H1 (cell line): ENCODE data around the gene FKTN. TPM values are rescaled to one million over a fixed set of nuclear protein-coding genes. Genes with fewer than 3 reads are reported as not detected.

Source experiments
- CTCF ChIA-PET: fragments of 300-600 bp; sonication (Branson Sonifier 250); formaldehyde crosslinking; loops from one replicate; lab custom pipeline; 2021; ENCODE audit not compliant: partially characterized antibody; lab: Charles Lee
- POLR2A ChIA-PET: fragments of 300-600 bp; sonication (Branson Sonifier 250); formaldehyde crosslinking; loops from one replicate; lab custom pipeline; 2021; ENCODE audit warnings: inconsistent platforms; ENCODE audit not compliant: partially characterized antibody; lab: Charles Lee
- DNase-seq, 2 experiments: peaks; one replicate each; pipeline versions ENCODE4 v3.0.0 to v3.0.0-alpha.2; 2010 to 2022; ENCODE audit warnings: low spot score in 2 of 2, low read depth in 1 of 2, mixed read lengths in 1 of 2
- FAIRE-seq: peaks from 2 replicates; lab custom pipeline; 2011; peaks lifted over from hg19 to GRCh38; lab: Jason Lieb, UNC
- H2AFZ ChIP-seq: 2 replicates; pipeline ENCODE4 v1.8.1; 2012; ENCODE audit warnings: low read length, inconsistent platforms
- H2AK5ac ChIP-seq: 2 replicates; pipeline ENCODE4 v1.6.1; 2013; ENCODE audit warnings: low read depth, low read length
- H2BK120ac ChIP-seq: replicated peaks from 2 replicates; pipeline ENCODE3; 2013; ENCODE audit warnings: low read depth, low read length, inconsistent platforms
- H2BK12ac ChIP-seq: 2 replicates; pipeline ENCODE4 v1.6.1; 2013; ENCODE audit warnings: low read depth, low read length
- H2BK15ac ChIP-seq: 2 replicates; pipeline ENCODE4 v1.6.1; 2013; ENCODE audit warnings: low read length
- H2BK20ac ChIP-seq: 2 replicates; pipeline ENCODE4 v1.6.1; 2013; ENCODE audit warnings: low read length
- H2BK5ac ChIP-seq: 2 replicates; pipeline ENCODE4 v1.6.1; 2013; ENCODE audit warnings: low read depth, low read length
- H3K14ac ChIP-seq: 2 replicates; pipeline ENCODE4 v1.6.1; 2013; ENCODE audit warnings: inconsistent platforms; ENCODE audit not compliant: insufficient read length
- H3K18ac ChIP-seq: 2 replicates; pipeline ENCODE4 v1.6.1; 2013; ENCODE audit warnings: low read length; ENCODE audit errors: extremely low read depth
- H3K23ac ChIP-seq: 2 replicates; pipeline ENCODE4 v1.6.1; 2013; ENCODE audit warnings: inconsistent platforms; ENCODE audit not compliant: insufficient read length
- H3K23me2 ChIP-seq: 2 replicates; pipeline ENCODE4 v1.6.1; 2013; ENCODE audit warnings: low read depth, low read length
- H3K27ac ChIP-seq: 2 replicates; pipeline ENCODE4 v1.6.1; 2011; ENCODE audit warnings: low read depth, low read length, inconsistent platforms
- H3K27me3 ChIP-seq, 4 experiments: replicated peaks in 1 of 4; 1 replicate in 1 of 4; 2 replicates in 3 of 4; pipeline versions ENCODE4 v1.6.1 to v1.8.1; 2011 to 2013; ENCODE audit warnings: low read length in 3 of 4, mild to moderate bottlenecking in 3 of 4, inconsistent platforms in 2 of 4, mixed read lengths in 2 of 4, moderate library complexity in 1 of 4; ENCODE audit not compliant: control insufficient read depth in 3 of 4, insufficient read depth in 3 of 4; ENCODE audit errors: extremely low read depth in 1 of 4
- H3K36me3 ChIP-seq, 4 experiments: 2 replicates each; pipeline versions ENCODE4 v1.6.1 to v1.8.1; 2011 to 2013; ENCODE audit warnings: mild to moderate bottlenecking in 4 of 4, low read length in 3 of 4, moderate library complexity in 2 of 4, control low read depth in 1 of 4, inconsistent platforms in 1 of 4; ENCODE audit not compliant: insufficient read depth in 4 of 4, control insufficient read depth in 2 of 4
- H3K4ac ChIP-seq: replicated peaks from 2 replicates; pipeline ENCODE3; 2013; ENCODE audit warnings: low read length, low read depth, mixed read lengths, inconsistent platforms; ENCODE audit not compliant: insufficient read length
- H3K4me1 ChIP-seq, 4 experiments: replicated peaks in 1 of 4; 1 replicate in 1 of 4; 2 replicates in 3 of 4; pipeline versions ENCODE4 v1.6.1 to v1.8.1; 2011 to 2013; ENCODE audit warnings: low read length in 3 of 4, inconsistent platforms in 2 of 4, mixed read lengths in 1 of 4; ENCODE audit not compliant: insufficient read depth in 4 of 4, control insufficient read depth in 3 of 4
- H3K4me2 ChIP-seq, 2 experiments: 2 replicates each; pipeline versions ENCODE4 v1.6.1 to v1.8.1; 2011 to 2013; ENCODE audit warnings: low read depth in 2 of 2, low read length in 2 of 2, control low read depth in 1 of 2, inconsistent platforms in 1 of 2, mild to moderate bottlenecking in 1 of 2; ENCODE audit not compliant: insufficient read depth in 1 of 2
- H3K4me3 ChIP-seq, 4 experiments: fragments of 200-600, 300-600 bp in 1 of 4; sonication (generic), shearing (Covaris generic), sonication (Bioruptor Twin) in 1 of 4; 2 replicates each; pipeline versions ENCODE4 v1.5.1 to v1.8.1; 2011 to 2016; ENCODE audit warnings: low read length in 4 of 4, low read depth in 3 of 4, control low read depth in 2 of 4, inconsistent platforms in 2 of 4, mild to moderate bottlenecking in 2 of 4, mixed read lengths in 1 of 4, moderate library complexity in 1 of 4; ENCODE audit not compliant: insufficient read depth in 2 of 4; ENCODE audit errors: extremely low read depth in 1 of 4
- H3K56ac ChIP-seq: replicated peaks from 2 replicates; pipeline ENCODE3; 2013; ENCODE audit warnings: low read depth, mild to moderate bottlenecking, mixed read lengths, low read length, inconsistent platforms; ENCODE audit not compliant: insufficient read length
- H3K79me1 ChIP-seq: 2 replicates; pipeline ENCODE4 v1.6.1; 2013; ENCODE audit warnings: low read depth, low read length, control low read depth
- H3K79me2 ChIP-seq, 2 experiments: 2 replicates each; pipeline versions ENCODE4 v1.6.1 to v1.8.1; 2012 to 2013; ENCODE audit warnings: low read length in 2 of 2, mild to moderate bottlenecking in 2 of 2, inconsistent platforms in 1 of 2; ENCODE audit not compliant: insufficient read depth in 2 of 2, control insufficient read depth in 1 of 2
- H3K9ac ChIP-seq, 4 experiments: replicated peaks in 1 of 4; 1 replicate in 1 of 4; 2 replicates in 3 of 4; pipeline versions ENCODE4 v1.6.1 to v1.8.1; 2011 to 2013; ENCODE audit warnings: low read depth in 3 of 4, low read length in 3 of 4, control low read depth in 2 of 4, mild to moderate bottlenecking in 2 of 4, moderate library complexity in 2 of 4, inconsistent platforms in 1 of 4; ENCODE audit errors: extremely low read depth in 1 of 4
- H3K9me3 ChIP-seq, 2 experiments: 2 replicates each; pipeline versions ENCODE4 v1.6.1 to v1.8.1; 2012 to 2013; ENCODE audit warnings: mild to moderate bottlenecking in 2 of 2, moderate library complexity in 2 of 2, control low read depth in 1 of 2, inconsistent platforms in 1 of 2, low read depth in 1 of 2, low read length in 1 of 2, mixed read lengths in 1 of 2; ENCODE audit not compliant: insufficient read depth in 2 of 2
- H4K20me1 ChIP-seq, 2 experiments: replicated peaks in 1 of 2; 2 replicates each; pipeline versions ENCODE3 to v1.8.1; 2011 to 2013; ENCODE audit warnings: inconsistent platforms in 2 of 2, low read length in 2 of 2, mild to moderate bottlenecking in 1 of 2; ENCODE audit not compliant: insufficient read depth in 2 of 2, control insufficient read depth in 1 of 2
- H4K5ac ChIP-seq: 2 replicates; pipeline ENCODE4 v1.6.1; 2013; ENCODE audit warnings: low read length, low read depth, mixed read lengths, inconsistent platforms; ENCODE audit not compliant: insufficient read length
- H4K8ac ChIP-seq: 2 replicates; pipeline ENCODE4 v1.8.0; 2013; ENCODE audit warnings: mild to moderate bottlenecking, moderate library complexity, low read length, inconsistent platforms; ENCODE audit not compliant: insufficient read depth; ENCODE audit errors: extremely low read depth
- H4K91ac ChIP-seq: replicated peaks from 2 replicates; pipeline ENCODE3; 2013; ENCODE audit warnings: low read length, mixed read lengths, inconsistent platforms; ENCODE audit not compliant: insufficient read length
- KDM1A ChIP-seq: fragments of 200-600, 300-600 bp; sonication (generic); IDR thresholded peaks from 2 replicates; pipeline ENCODE4 v1.7.1; 2016; ENCODE audit warnings: mild to moderate bottlenecking, low read length, borderline replicate concordance
- KDM4A ChIP-seq: IDR thresholded peaks from one replicate; pipeline ENCODE4 v1.7.1; 2012; ENCODE audit warnings: low read depth, mild to moderate bottlenecking, moderate library complexity, low read length, inconsistent platforms; ENCODE audit not compliant: severe bottlenecking
- MAFK ChIP-seq: IDR thresholded peaks from 2 replicates; pipeline ENCODE4 v1.6.1; 2012; ENCODE audit warnings: low read depth, mild to moderate bottlenecking, improper control_type of control experiment, low read length
- NANOG ChIP-seq: IDR thresholded peaks from 2 replicates; pipeline ENCODE4 v1.6.1; 2011; ENCODE audit warnings: low read length, low read depth, mild to moderate bottlenecking, inconsistent platforms; ENCODE audit not compliant: insufficient read depth, poor library complexity, severe bottlenecking
- POU5F1 ChIP-seq: IDR thresholded peaks from 2 replicates; pipeline ENCODE4 v1.6.1; 2011; ENCODE audit warnings: low read depth, mild to moderate bottlenecking, low read length, moderate library complexity
- RBBP5 ChIP-seq: IDR thresholded peaks from 2 replicates; pipeline ENCODE4 v1.7.1; 2012; ENCODE audit warnings: low read depth, mild to moderate bottlenecking, inconsistent platforms, low read length, moderate library complexity, borderline replicate concordance
- RXRA ChIP-seq: IDR thresholded peaks from 2 replicates; pipeline ENCODE4 v1.6.1; 2011; ENCODE audit warnings: low read depth, mild to moderate bottlenecking, low read length, moderate library complexity; ENCODE audit not compliant: insufficient read depth
- SAP30 ChIP-seq: fragments of 300-600 bp; sonication (generic); IDR thresholded peaks from 2 replicates; pipeline ENCODE4 v1.7.1; 2012; ENCODE audit warnings: low read length, moderate library complexity, mild to moderate bottlenecking, inconsistent platforms; ENCODE audit not compliant: insufficient read depth, insufficient replicate concordance
- WGBS, 2 experiments: shearing (Covaris generic) in 1 of 2; methylation state at CpG; one replicate each; pipeline versions ENCODE4 v1.1.6 to v1.1.7; 2013 to 2015; ENCODE audit warnings: low lambda C conversion rate in 2 of 2, mixed read lengths in 2 of 2, inconsistent platforms in 1 of 2, low coverage in 1 of 2, missing lambda C conversion rate in 1 of 2; ENCODE audit not compliant: insufficient replicate concordance in 2 of 2, insufficient coverage in 1 of 2, insufficient read length in 1 of 2; ENCODE audit errors: extremely low coverage in 1 of 2, missing lambda C conversion rate in 1 of 2; 5-methylcytosine and 5-hydroxymethylcytosine counted together
- polyA plus RNA-seq, 7 experiments: library from polyadenylated mRNA; depleted of rRNA in 3 of 7; stranded (reverse) in 5 of 7; unstranded in 2 of 7; fragments of >200 nt in 5 of 7; fragments of 200-250 nt in 2 of 7; gene quantifications; 1 replicate in 5 of 7; 2 replicates in 1 of 7; 4 replicates in 1 of 7; pipeline versions ENCODE4 v1.2.1 to v1.2.3, GENCODE V29; 2011 to 2013; ENCODE audit warnings: missing spikeins in 2 of 7, mixed read lengths in 2 of 7
- total RNA-seq: library from RNA; stranded (reverse); fragmentation: NEBNext Ultra II Directional; extraction: Animal tissue kit (Norgen Biotek cat#: 25700); gene quantifications from 2 replicates; pipeline ENCODE4 v1.2.1, GENCODE V29; 2021
- TF ChIP-seq, protein P1 (sequence below), 3 experiments: IDR thresholded peaks; 1 replicate in 2 of 3; 2 replicates in 1 of 3; pipeline versions ENCODE4 v1.5.1 to v1.6.1; 2011; ENCODE audit warnings: low read length in 3 of 3, mild to moderate bottlenecking in 3 of 3, inconsistent platforms in 2 of 3, low read depth in 1 of 3, moderate library complexity in 1 of 3; ENCODE audit not compliant: insufficient read depth in 1 of 3; ENCODE audit errors: control extremely low read depth in 1 of 3
- TF ChIP-seq, protein P2 (sequence below): IDR thresholded peaks from 2 replicates; pipeline ENCODE4 v1.6.1; 2011; ENCODE audit warnings: low read length, improper control_type of control experiment

Gene FKTN
- total and polyA plus RNA-seq, 2 of the 8 experiments (the other 6 are each of a cell fraction or from before 2014, with no cell fraction given) = 2.7 to 13.4 TPM

DNA sequence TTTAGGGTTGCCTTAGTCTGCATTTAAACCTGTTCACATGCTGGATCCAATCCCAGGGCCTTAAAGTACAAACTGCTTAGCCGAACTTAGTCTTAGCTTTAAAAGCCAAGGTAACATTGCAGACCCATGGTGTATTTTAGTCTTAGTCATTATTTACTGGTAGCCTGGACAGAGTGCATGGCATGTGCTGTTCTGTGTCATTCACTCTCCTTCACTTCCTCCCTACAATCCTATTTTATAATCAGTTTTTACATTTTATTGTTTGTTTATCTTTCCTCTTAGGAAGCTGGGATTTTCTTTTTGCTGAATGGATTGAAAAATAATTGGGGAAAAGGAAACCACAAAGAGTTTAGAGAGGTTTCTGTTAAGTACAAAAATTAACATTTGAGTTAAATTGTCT is 74.9 kb downstream of the FKTN start:
- H2AFZ ChIP-seq = no peak overlapping the region
- H2BK12ac ChIP-seq = no peak overlapping the region
- H4K5ac ChIP-seq = no peak overlapping the region
- H2AK5ac ChIP-seq = no peak overlapping the region
- H3K9me3 ChIP-seq = no peaks in the 10 kb centered on the region
- H3K4ac ChIP-seq = no peak overlapping the region
- no peak overlapping the region for H2BK20ac ChIP-seq
- H3K79me2 ChIP-seq = no peaks in the 10 kb centered on the region
- no peak overlapping the region for H3K14ac ChIP-seq
- ChIA-PET CTCF (no interaction called here), POLR2A (no interaction called here)
- H3K18ac ChIP-seq = no peak overlapping the region
- no peaks in the 10 kb centered on the region for H3K36me3 ChIP-seq
- no peaks in the 10 kb centered on the region for H3K23me2 ChIP-seq
- WGBS, 2 experiments = 89% methylated on average over 1 of the region's 1 CpG; no CpG with 5 or more reads in 1 of the 2 experiments
- no peak overlapping the region for H2BK120ac ChIP-seq
- FAIRE-seq = no peak
- H3K27me3 ChIP-seq = no peaks in the 10 kb centered on the region
- no peak overlapping the region for H3K23ac ChIP-seq
- DNase-seq = no peak
- H3K4me1 ChIP-seq = no peaks in the 10 kb centered on the region
- no peak overlapping the region for H4K8ac ChIP-seq
- H3K56ac ChIP-seq = no peak overlapping the region
- H4K20me1 ChIP-seq = no peaks in the 10 kb centered on the region
- H3K79me1 ChIP-seq = no peaks in the 10 kb centered on the region
- H4K91ac ChIP-seq = no peak overlapping the region
- no peak overlapping the region for H3K27ac ChIP-seq
- no peak overlapping the region for H2BK15ac ChIP-seq
- H3K9ac ChIP-seq = no peak overlapping the region
- H3K4me3 ChIP-seq = no peak overlapping the region
- H3K4me2 ChIP-seq = no peak overlapping the region
- H2BK5ac ChIP-seq = no peak overlapping the region
- no peak for TF ChIP-seq KDM4A
- no peak for TF ChIP-seq KDM1A
- TF ChIP-seq NANOG = no peak
- no peak for TF ChIP-seq POU5F1
- TF ChIP-seq RBBP5 = no peak
- no peak for TF ChIP-seq SAP30
- TF ChIP-seq MAFK = no peak
- TF ChIP-seq, protein P1, sequence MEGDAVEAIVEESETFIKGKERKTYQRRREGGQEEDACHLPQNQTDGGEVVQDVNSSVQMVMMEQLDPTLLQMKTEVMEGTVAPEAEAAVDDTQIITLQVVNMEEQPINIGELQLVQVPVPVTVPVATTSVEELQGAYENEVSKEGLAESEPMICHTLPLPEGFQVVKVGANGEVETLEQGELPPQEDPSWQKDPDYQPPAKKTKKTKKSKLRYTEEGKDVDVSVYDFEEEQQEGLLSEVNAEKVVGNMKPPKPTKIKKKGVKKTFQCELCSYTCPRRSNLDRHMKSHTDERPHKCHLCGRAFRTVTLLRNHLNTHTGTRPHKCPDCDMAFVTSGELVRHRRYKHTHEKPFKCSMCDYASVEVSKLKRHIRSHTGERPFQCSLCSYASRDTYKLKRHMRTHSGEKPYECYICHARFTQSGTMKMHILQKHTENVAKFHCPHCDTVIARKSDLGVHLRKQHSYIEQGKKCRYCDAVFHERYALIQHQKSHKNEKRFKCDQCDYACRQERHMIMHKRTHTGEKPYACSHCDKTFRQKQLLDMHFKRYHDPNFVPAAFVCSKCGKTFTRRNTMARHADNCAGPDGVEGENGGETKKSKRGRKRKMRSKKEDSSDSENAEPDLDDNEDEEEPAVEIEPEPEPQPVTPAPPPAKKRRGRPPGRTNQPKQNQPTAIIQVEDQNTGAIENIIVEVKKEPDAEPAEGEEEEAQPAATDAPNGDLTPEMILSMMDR (IDR thresholded peaks at IDR 0.05; ENCODE audit: control extremely low read depth in 1 of 3, insufficient read depth in 1 of 3, low read depth in 1 of 3, low read length in 3 of 3) = no peak
- TF ChIP-seq, protein P2, sequence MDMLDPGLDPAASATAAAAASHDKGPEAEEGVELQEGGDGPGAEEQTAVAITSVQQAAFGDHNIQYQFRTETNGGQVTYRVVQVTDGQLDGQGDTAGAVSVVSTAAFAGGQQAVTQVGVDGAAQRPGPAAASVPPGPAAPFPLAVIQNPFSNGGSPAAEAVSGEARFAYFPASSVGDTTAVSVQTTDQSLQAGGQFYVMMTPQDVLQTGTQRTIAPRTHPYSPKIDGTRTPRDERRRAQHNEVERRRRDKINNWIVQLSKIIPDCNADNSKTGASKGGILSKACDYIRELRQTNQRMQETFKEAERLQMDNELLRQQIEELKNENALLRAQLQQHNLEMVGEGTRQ = no peak
- no peak for TF ChIP-seq RXRA
